H9 (cell line): Measurements from ENCODE around the gene OR52E8. TPM values are rescaled to one million over a fixed set of nuclear protein-coding genes. Genes with fewer than 3 reads are reported as not detected.

Experiments
- DNase-seq: peaks from one replicate; pipeline ENCODE4 v3.0.0-alpha.2; 2017
- H2AFZ ChIP-seq: one replicate; pipeline ENCODE4 v1.6.1; 2013; ENCODE audit warnings: mild to moderate bottlenecking, low read length, control low read depth, moderate library complexity
- H2AK5ac ChIP-seq: 2 replicates; pipeline ENCODE4 v1.6.1; 2013; ENCODE audit warnings: low read length, control low read depth, mixed read lengths; ENCODE audit not compliant: insufficient read length
- H2BK120ac ChIP-seq: one replicate; pipeline ENCODE4 v1.6.1; 2013; ENCODE audit warnings: low read depth, mild to moderate bottlenecking, low read length, control low read depth, inconsistent platforms; ENCODE audit not compliant: poor library complexity, severe bottlenecking
- H2BK12ac ChIP-seq: 2 replicates; pipeline ENCODE4 v1.6.1; 2013; ENCODE audit warnings: low read length, control low read depth, mixed read lengths, low read depth; ENCODE audit not compliant: insufficient read length
- H2BK15ac ChIP-seq: 2 replicates; pipeline ENCODE4 v1.6.1; 2013; ENCODE audit warnings: low read depth, low read length, control low read depth
- H2BK20ac ChIP-seq: one replicate; pipeline ENCODE4 v1.6.1; 2013; ENCODE audit warnings: low read depth, mild to moderate bottlenecking, low read length, control low read depth, inconsistent platforms; ENCODE audit not compliant: poor library complexity, severe bottlenecking
- H2BK5ac ChIP-seq: 2 replicates; pipeline ENCODE4 v1.6.1; 2013; ENCODE audit warnings: low read length, control low read depth, mixed read lengths; ENCODE audit not compliant: insufficient read length
- H3K14ac ChIP-seq: 2 replicates; pipeline ENCODE4 v1.6.1; 2013; ENCODE audit warnings: low read length, control low read depth; ENCODE audit not compliant: insufficient read depth
- H3K18ac ChIP-seq: 2 replicates; pipeline ENCODE4 v1.6.1; 2013; ENCODE audit warnings: low read depth, mild to moderate bottlenecking, mixed read lengths, low read length, control low read depth; ENCODE audit not compliant: insufficient read length
- H3K23ac ChIP-seq: 2 replicates; pipeline ENCODE4 v1.6.1; 2013; ENCODE audit warnings: low read length, control low read depth, mixed read lengths, low read depth; ENCODE audit not compliant: insufficient read length
- H3K23me2 ChIP-seq: 2 replicates; pipeline ENCODE4 v1.6.1; 2013; ENCODE audit warnings: low read depth, mild to moderate bottlenecking, mixed read lengths, low read length, control low read depth; ENCODE audit not compliant: insufficient read length, poor library complexity, severe bottlenecking
- H3K27ac ChIP-seq: 2 replicates; pipeline ENCODE4 v1.5.1; 2013; ENCODE audit warnings: low read length, control low read depth, mixed read lengths, low read depth; ENCODE audit not compliant: insufficient read length
- H3K27me3 ChIP-seq: 2 replicates; pipeline ENCODE4 v1.6.1; 2013; ENCODE audit warnings: low read length, control low read depth, inconsistent platforms; ENCODE audit not compliant: insufficient read depth
- H3K4ac ChIP-seq: 2 replicates; pipeline ENCODE4 v1.6.1; 2013; ENCODE audit warnings: low read depth, mild to moderate bottlenecking, control low read depth, inconsistent platforms, low read length, moderate library complexity
- H3K4me1 ChIP-seq: 2 replicates; pipeline ENCODE4 v1.6.1; 2013; ENCODE audit warnings: low read length, control low read depth, inconsistent platforms; ENCODE audit not compliant: insufficient read depth
- H3K4me2 ChIP-seq: 2 replicates; pipeline ENCODE4 v1.6.1; 2013; ENCODE audit warnings: low read length, control low read depth, mixed read lengths; ENCODE audit not compliant: insufficient read length, insufficient read depth
- H3K56ac ChIP-seq: 2 replicates; pipeline ENCODE4 v1.6.1; 2013; ENCODE audit warnings: low read depth, mild to moderate bottlenecking, mixed read lengths, low read length, control low read depth; ENCODE audit not compliant: insufficient read length
- H3K79me1 ChIP-seq: 2 replicates; pipeline ENCODE4 v1.6.1; 2013; ENCODE audit warnings: low read depth, mild to moderate bottlenecking, moderate library complexity, low read length, control low read depth, inconsistent platforms; ENCODE audit not compliant: insufficient read depth, poor library complexity, severe bottlenecking
- H3K79me2 ChIP-seq: 2 replicates; pipeline ENCODE4 v1.6.1; 2013; ENCODE audit warnings: low read length, control low read depth, inconsistent platforms; ENCODE audit not compliant: insufficient read depth
- H3K9ac ChIP-seq: 2 replicates; pipeline ENCODE4 v1.6.1; 2013; ENCODE audit warnings: low read length, control low read depth, mixed read lengths; ENCODE audit not compliant: insufficient read length; ENCODE audit errors: extremely low read depth
- H3K9me3 ChIP-seq: one replicate; pipeline ENCODE4 v1.6.1; 2013; ENCODE audit warnings: low read depth, low read length, inconsistent platforms; ENCODE audit not compliant: control insufficient read depth
- H3T11ph ChIP-seq: one replicate; pipeline ENCODE4 v1.6.1; 2013; ENCODE audit warnings: mild to moderate bottlenecking, low read length, control low read depth, inconsistent platforms
- H4K20me1 ChIP-seq: one replicate; pipeline ENCODE4 v1.6.1; 2013; ENCODE audit not compliant: control insufficient read depth, insufficient read length, insufficient read depth
- H4K5ac ChIP-seq: 2 replicates; pipeline ENCODE4 v1.6.1; 2013; ENCODE audit warnings: low read depth, mild to moderate bottlenecking, mixed read lengths, low read length, control low read depth; ENCODE audit not compliant: insufficient read length
- H4K8ac ChIP-seq: replicated peaks from 2 replicates; pipeline ENCODE4 v1.6.1; 2013; ENCODE audit warnings: low read length, control low read depth, mixed read lengths, low read depth; ENCODE audit not compliant: insufficient read length
- H4K91ac ChIP-seq: 2 replicates; pipeline ENCODE4 v1.6.1; 2013; ENCODE audit warnings: low read depth, mild to moderate bottlenecking, moderate library complexity, mixed read lengths, low read length, control low read depth; ENCODE audit not compliant: insufficient read length
- H3K27ac Mint-ChIP-seq, 3 experiments: 2 replicates in 2 of 3; 3 replicates in 1 of 3; pipeline ENCODE4 v1.8.0; 2020 to 2021; ENCODE audit warnings: mixed read lengths in 3 of 3, mild to moderate bottlenecking in 1 of 3, moderate library complexity in 1 of 3
- H3K27me3 Mint-ChIP-seq: 2 replicates; pipeline ENCODE4 v1.8.0; 2021; ENCODE audit warnings: low read depth, mild to moderate bottlenecking, moderate library complexity, mixed read lengths
- H3K36me3 Mint-ChIP-seq, 3 experiments: 2 replicates in 2 of 3; 3 replicates in 1 of 3; pipeline ENCODE4 v1.8.0; 2020 to 2021; ENCODE audit warnings: low read depth in 3 of 3, mixed read lengths in 3 of 3; ENCODE audit not compliant: insufficient read depth in 1 of 3
- H3K4me1 Mint-ChIP-seq, 2 experiments: 2 replicates each; pipeline ENCODE4 v1.8.0; 2020; ENCODE audit warnings: mixed read lengths in 2 of 2
- H3K4me3 Mint-ChIP-seq, 2 experiments: 2 replicates in 1 of 2; 3 replicates in 1 of 2; pipeline ENCODE4 v1.8.0; 2020 to 2021; ENCODE audit warnings: mild to moderate bottlenecking in 2 of 2, mixed read lengths in 2 of 2, moderate library complexity in 1 of 2
- H3K9me3 Mint-ChIP-seq, 2 experiments: 2 replicates in 1 of 2; 3 replicates in 1 of 2; pipeline ENCODE4 v1.8.0; 2020; ENCODE audit warnings: mild to moderate bottlenecking in 2 of 2, mixed read lengths in 2 of 2, moderate library complexity in 1 of 2
- WGBS: extraction: QIAGEN DNeasy Blood & Tissue Kit; methylation state at CpG from one replicate; pipeline ENCODE4 v1.1.7; 2013; ENCODE audit warnings: missing lambda C conversion rate, low lambda C conversion rate, mixed read lengths; ENCODE audit not compliant: insufficient read length; ENCODE audit errors: extremely low coverage; 5-methylcytosine and 5-hydroxymethylcytosine counted together
- total RNA-seq: library from RNA; stranded (reverse); gene quantifications from 2 replicates; pipeline ENCODE4 v1.2.1, GENCODE V29; 2021
- TF ChIP-seq, protein P1 (sequence below): fragments of 200-600 bp; sonication (generic); conservative IDR thresholded peaks from 3 replicates; pipeline ENCODE4 v1.8.0; 2021; ENCODE audit warnings: antibody characterized with exemption, mild to moderate bottlenecking

Gene OR52E8
- total RNA-seq, 1 experiment from 2014 or later, result not detected

DNA sequence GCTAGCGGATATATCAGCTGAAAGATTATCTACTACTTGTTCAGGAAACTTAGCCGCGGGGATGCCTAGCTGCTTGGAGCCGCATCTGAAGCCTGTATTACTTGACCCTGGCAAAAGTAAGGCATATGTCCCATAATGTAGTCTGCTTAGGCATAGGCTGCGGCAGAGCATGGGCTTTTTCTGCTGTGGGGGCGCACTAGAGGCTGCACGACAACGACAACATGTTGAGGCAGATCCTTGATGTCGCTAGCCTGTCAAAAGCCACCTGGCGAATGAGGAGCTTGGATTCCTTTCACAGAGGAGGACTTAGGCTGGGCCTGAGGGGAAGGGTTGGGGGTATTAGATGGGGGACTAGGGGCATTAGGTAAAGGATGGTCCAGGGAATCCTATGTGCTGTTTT lies 49.9 kb downstream of the OR52E8 start:
- no peak overlapping the region for H3K4me2 ChIP-seq
- peaks cover 2% of the 10 kb centered on the region; the same call in 1 of the 2 replicates for H3K27me3 Mint-ChIP-seq
- no peaks in the 10 kb centered on the region for H3K79me2 ChIP-seq
- H4K91ac ChIP-seq, result no peak overlapping the region
- no peak overlapping the region for H2AK5ac ChIP-seq
- H2BK12ac ChIP-seq, result no peak overlapping the region
- no peak overlapping the region for H3K9ac ChIP-seq
- peak; percentile 73 for DNase-seq
- H4K8ac ChIP-seq, result no peak overlapping the region
- H2BK120ac ChIP-seq, result no peak overlapping the region
- H3K27ac Mint-ChIP-seq, result no peak overlapping the region
- H3K9me3 ChIP-seq, result no peaks in the 10 kb centered on the region
- H4K20me1 ChIP-seq, result no peaks in the 10 kb centered on the region
- H3K4me1 Mint-ChIP-seq, result peaks cover 18 to 22% of the 10 kb centered on the region in 2 experiments
- TF ChIP-seq, protein P1, sequence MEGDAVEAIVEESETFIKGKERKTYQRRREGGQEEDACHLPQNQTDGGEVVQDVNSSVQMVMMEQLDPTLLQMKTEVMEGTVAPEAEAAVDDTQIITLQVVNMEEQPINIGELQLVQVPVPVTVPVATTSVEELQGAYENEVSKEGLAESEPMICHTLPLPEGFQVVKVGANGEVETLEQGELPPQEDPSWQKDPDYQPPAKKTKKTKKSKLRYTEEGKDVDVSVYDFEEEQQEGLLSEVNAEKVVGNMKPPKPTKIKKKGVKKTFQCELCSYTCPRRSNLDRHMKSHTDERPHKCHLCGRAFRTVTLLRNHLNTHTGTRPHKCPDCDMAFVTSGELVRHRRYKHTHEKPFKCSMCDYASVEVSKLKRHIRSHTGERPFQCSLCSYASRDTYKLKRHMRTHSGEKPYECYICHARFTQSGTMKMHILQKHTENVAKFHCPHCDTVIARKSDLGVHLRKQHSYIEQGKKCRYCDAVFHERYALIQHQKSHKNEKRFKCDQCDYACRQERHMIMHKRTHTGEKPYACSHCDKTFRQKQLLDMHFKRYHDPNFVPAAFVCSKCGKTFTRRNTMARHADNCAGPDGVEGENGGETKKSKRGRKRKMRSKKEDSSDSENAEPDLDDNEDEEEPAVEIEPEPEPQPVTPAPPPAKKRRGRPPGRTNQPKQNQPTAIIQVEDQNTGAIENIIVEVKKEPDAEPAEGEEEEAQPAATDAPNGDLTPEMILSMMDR, result peak; percentile 27; the same call in 1 of the 3 replicates
- no peak overlapping the region for H2BK5ac ChIP-seq
- no peaks in the 10 kb centered on the region for H3K27me3 ChIP-seq
- H3T11ph ChIP-seq, result no peak overlapping the region
- H3K14ac ChIP-seq, result no peak overlapping the region
- H3K23me2 ChIP-seq, result no peaks in the 10 kb centered on the region
- H2BK20ac ChIP-seq, result no peak overlapping the region
- H4K5ac ChIP-seq, result no peak overlapping the region
- no peak overlapping the region for H3K4ac ChIP-seq
- no peaks in the 10 kb centered on the region for H3K79me1 ChIP-seq
- no peak overlapping the region for H3K23ac ChIP-seq
- H3K36me3 Mint-ChIP-seq, result peaks cover 0 to 6% (median 2%) of the 10 kb centered on the region in 3 experiments; a peak in 4 of 7 replicates
- H2AFZ ChIP-seq, result no peak overlapping the region
- no peak overlapping the region for H3K18ac ChIP-seq
- H3K9me3 Mint-ChIP-seq, result peaks cover 7 to 12% of the 10 kb centered on the region in 2 experiments; a peak in 4 of 5 replicates
- no peak overlapping the region; a peak in 1 of 5 replicates for H3K4me3 Mint-ChIP-seq
- H2BK15ac ChIP-seq, result no peak overlapping the region
- no peak overlapping the region for H3K56ac ChIP-seq
- H3K4me1 ChIP-seq, result no peaks in the 10 kb centered on the region
- no CpG with 5 or more reads among the region's 10 CpGs for WGBS
- H3K27ac ChIP-seq, result no peak overlapping the region

Other genes with a start within 250 kb of the OR52E8 start
- gene TRIM34, start 232.7 kb downstream of the OR52E8 start, total RNA-seq, result 0.35 and 0.59 TPM in 2 replicates
- gene TRIM5, start 172.6 kb downstream of the OR52E8 start, total RNA-seq, result 21.3 and 21.5 TPM in 2 replicates
- 78.6 and 79.9 TPM in 2 replicates for gene TRIM22, start 167.9 kb downstream of the OR52E8 start, total RNA-seq
- gene OR56B1, start 121.2 kb downstream of the OR52E8 start, total RNA-seq, result not detected in 2 replicates
- not detected in 2 replicates for gene OR52N4, start 103.4 kb downstream of the OR52E8 start, total RNA-seq
- gene OR52N5, start 74.3 kb downstream of the OR52E8 start, total RNA-seq, result not detected in 2 replicates
- gene OR52N1, start 66.4 kb downstream of the OR52E8 start, total RNA-seq, result not detected in 2 replicates
- not detected in 2 replicates for gene OR52N2, start 48.8 kb downstream of the OR52E8 start, total RNA-seq
- not detected in 2 replicates for gene OR52E6, start 15.8 kb downstream of the OR52E8 start, total RNA-seq
- gene OR52E4, start 22.9 kb upstream of the OR52E8 start, total RNA-seq, result not detected in 2 replicates
- not detected in 2 replicates for gene OR52E5, start 35.5 kb upstream of the OR52E8 start, total RNA-seq
- gene OR56A3, start 84.6 kb upstream of the OR52E8 start, total RNA-seq, result not detected in 2 replicates
- gene OR56A5, start 110.8 kb upstream of the OR52E8 start, total RNA-seq, result not detected in 2 replicates
- not detected in 2 replicates for gene OR52L1, start 129.3 kb upstream of the OR52E8 start, total RNA-seq
- not detected in 2 replicates for gene OR56A4, start 149.3 kb upstream of the OR52E8 start, total RNA-seq
- 0.07 TPM in 2 replicates for gene OR56A1, start 173.1 kb upstream of the OR52E8 start, total RNA-seq
- gene OR56B4, start 250.0 kb upstream of the OR52E8 start, total RNA-seq, result not detected in 2 replicates